ENCODE data around the gene NAP1L5. TPM values are rescaled to one million over a fixed set of nuclear protein-coding genes. Genes with fewer than 3 reads are reported as not detected.
A peak's percentile ranks its signal among the peaks of the same experiment; 100 is the strongest.

NAP1L5 gene
- 1 to 10 TPM; 2.0 to 4.1 TPM for total RNA-seq

- H3K36me3 Mint-ChIP-seq (ENCODE audit: low read depth) = peaks cover 53% of the 10 kb centered on the region
- H3K27ac Mint-ChIP-seq = peak within 1 kb of the TSS; percentile 75
- no peaks in the 10 kb centered on the region for H3K27me3 Mint-ChIP-seq
- ATAC-seq (replicated peaks) = peak; percentile 92
- peak within 1 kb of the TSS; percentile 84 for H3K4me3 Mint-ChIP-seq
- H3K4me1 Mint-ChIP-seq = peaks cover 5% of the 10 kb centered on the region
- H3K9me3 Mint-ChIP-seq = no peaks in the 10 kb centered on the region
These were observed at the start of gene NAP1L5 for GRCh38 chr4:88697588-88698329. NAP1L5 (minus strand) TSS chr4:88697829; CDS start chr4:88697754, 75 bp downstream.

GRCh38 chr4:88747351-88747750 lies 49.7 kb upstream of the NAP1L5 start:
- Mint-ChIP-seq H3K4me1 (peaks cover 6% of the 10 kb centered on the region), H3K4me3 (no peak overlapping the region), H3K27ac (no peak overlapping the region), H3K9me3 (no peaks in the 10 kb centered on the region), H3K36me3 (ENCODE audit: low read depth) (peaks cover 90% of the 10 kb centered on the region), H3K27me3 (no peaks in the 10 kb centered on the region)
- ATAC-seq (replicated peaks) = no peak

- H3K9me3 Mint-ChIP-seq = no peaks in the 10 kb centered on the region
- ATAC-seq (replicated peaks) = no peak
- H3K4me1 Mint-ChIP-seq = peaks cover 6% of the 10 kb centered on the region
- peaks cover 85% of the 10 kb centered on the region for H3K36me3 Mint-ChIP-seq (ENCODE audit: low read depth)
- H3K4me3 Mint-ChIP-seq = no peak overlapping the region
- H3K27ac Mint-ChIP-seq = peak overlapping the region; percentile 75
- H3K27me3 Mint-ChIP-seq = no peaks in the 10 kb centered on the region
These were observed 48.6 kb upstream of the NAP1L5 start for GRCh38 chr4:88746206-88746605.

- peaks cover 6% of the 10 kb centered on the region for H3K4me1 Mint-ChIP-seq
- H3K36me3 Mint-ChIP-seq (ENCODE audit: low read depth) = peaks cover 82% of the 10 kb centered on the region
- H3K9me3 Mint-ChIP-seq = no peaks in the 10 kb centered on the region
- H3K27ac Mint-ChIP-seq = peak overlapping the region; percentile 75
- no peak overlapping the region for H3K4me3 Mint-ChIP-seq
- ATAC-seq (replicated peaks) = no peak
- H3K27me3 Mint-ChIP-seq = no peaks in the 10 kb centered on the region
These were observed 48.0 kb upstream of the NAP1L5 start for GRCh38 chr4:88745581-88746163.

GRCh38 chr4:88745175-88745574 lies 47.5 kb upstream of the NAP1L5 start:
- Mint-ChIP-seq H3K27ac (peak overlapping the region; percentile 75), H3K27me3 (no peaks in the 10 kb centered on the region), H3K4me1 (peaks cover 8% of the 10 kb centered on the region), H3K36me3 (ENCODE audit: low read depth) (peaks cover 80% of the 10 kb centered on the region), H3K9me3 (no peaks in the 10 kb centered on the region), H3K4me3 (no peak overlapping the region)
- no peak for ATAC-seq (replicated peaks)

GRCh38 chr4:88744609-88745008 lies 47.0 kb upstream of the NAP1L5 start:
- H3K4me3 Mint-ChIP-seq = no peak overlapping the region
- H3K9me3 Mint-ChIP-seq = no peaks in the 10 kb centered on the region
- ATAC-seq (replicated peaks) = no peak
- no peak overlapping the region for H3K27ac Mint-ChIP-seq
- peaks cover 12% of the 10 kb centered on the region for H3K4me1 Mint-ChIP-seq
- no peaks in the 10 kb centered on the region for H3K27me3 Mint-ChIP-seq
- peaks cover 80% of the 10 kb centered on the region for H3K36me3 Mint-ChIP-seq (ENCODE audit: low read depth)

- no peak overlapping the region for H3K4me3 Mint-ChIP-seq
- peaks cover 10% of the 10 kb centered on the region for H3K4me1 Mint-ChIP-seq
- ATAC-seq (replicated peaks) = no peak
- no peaks in the 10 kb centered on the region for H3K9me3 Mint-ChIP-seq
- no peaks in the 10 kb centered on the region for H3K27me3 Mint-ChIP-seq
- no peak overlapping the region for H3K27ac Mint-ChIP-seq
- peaks cover 77% of the 10 kb centered on the region for H3K36me3 Mint-ChIP-seq (ENCODE audit: low read depth)
These were observed 46.1 kb upstream of the NAP1L5 start for GRCh38 chr4:88743696-88744095.

GRCh38 chr4:88742561-88742960 lies 44.9 kb upstream of the NAP1L5 start:
- Mint-ChIP-seq H3K36me3 (ENCODE audit: low read depth) (peaks cover 77% of the 10 kb centered on the region), H3K9me3 (no peaks in the 10 kb centered on the region), H3K27ac (no peak overlapping the region), H3K27me3 (no peaks in the 10 kb centered on the region), H3K4me3 (no peak overlapping the region), H3K4me1 (peaks cover 12% of the 10 kb centered on the region)
- no peak for ATAC-seq (replicated peaks)

- peak overlapping the region; percentile 29 for H3K4me3 Mint-ChIP-seq
- H3K4me1 Mint-ChIP-seq = peaks cover 22% of the 10 kb centered on the region
- H3K27ac Mint-ChIP-seq = no peak overlapping the region
- ATAC-seq (replicated peaks) = no peak
- no peaks in the 10 kb centered on the region for H3K27me3 Mint-ChIP-seq
- H3K9me3 Mint-ChIP-seq = no peaks in the 10 kb centered on the region
- peaks cover 76% of the 10 kb centered on the region for H3K36me3 Mint-ChIP-seq (ENCODE audit: low read depth)
These were observed 40.6 kb upstream of the NAP1L5 start for GRCh38 chr4:88738180-88738579.

- H3K27ac Mint-ChIP-seq = no peak overlapping the region
- H3K4me3 Mint-ChIP-seq = peak overlapping the region; percentile 29
- no peaks in the 10 kb centered on the region for H3K27me3 Mint-ChIP-seq
- peaks cover 22% of the 10 kb centered on the region for H3K4me1 Mint-ChIP-seq
- H3K36me3 Mint-ChIP-seq (ENCODE audit: low read depth) = peaks cover 82% of the 10 kb centered on the region
- H3K9me3 Mint-ChIP-seq = no peaks in the 10 kb centered on the region
- ATAC-seq (replicated peaks) = peak; percentile 25
These were observed 39.8 kb upstream of the NAP1L5 start for GRCh38 chr4:88737307-88737941.

GRCh38 chr4:88736264-88736663 lies 38.6 kb upstream of the NAP1L5 start:
- Mint-ChIP-seq H3K27me3 (no peaks in the 10 kb centered on the region), H3K4me1 (peaks cover 22% of the 10 kb centered on the region), H3K4me3 (no peak overlapping the region), H3K9me3 (no peaks in the 10 kb centered on the region), H3K36me3 (ENCODE audit: low read depth) (peaks cover 88% of the 10 kb centered on the region), H3K27ac (peak overlapping the region; percentile 23)
- no peak for ATAC-seq (replicated peaks)

- H3K4me1 Mint-ChIP-seq = peaks cover 22% of the 10 kb centered on the region
- no peaks in the 10 kb centered on the region for H3K9me3 Mint-ChIP-seq
- no peak overlapping the region for H3K27ac Mint-ChIP-seq
- no peak overlapping the region for H3K4me3 Mint-ChIP-seq
- ATAC-seq (replicated peaks) = no peak
- no peaks in the 10 kb centered on the region for H3K27me3 Mint-ChIP-seq
- peaks cover 92% of the 10 kb centered on the region for H3K36me3 Mint-ChIP-seq (ENCODE audit: low read depth)
These were observed 37.9 kb upstream of the NAP1L5 start for GRCh38 chr4:88735564-88735963.

- Mint-ChIP-seq H3K27me3 (no peaks in the 10 kb centered on the region), H3K27ac (no peak overlapping the region), H3K36me3 (ENCODE audit: low read depth) (peaks cover 93% of the 10 kb centered on the region), H3K4me3 (no peak overlapping the region), H3K4me1 (peaks cover 16% of the 10 kb centered on the region), H3K9me3 (no peaks in the 10 kb centered on the region)
- peak; percentile 17 for ATAC-seq (replicated peaks)
These were observed 36.8 kb upstream of the NAP1L5 start for GRCh38 chr4:88734403-88734949.

GRCh38 chr4:88732714-88733368 lies 35.2 kb upstream of the NAP1L5 start:
- H3K4me1 Mint-ChIP-seq = peaks cover 13% of the 10 kb centered on the region
- H3K27me3 Mint-ChIP-seq = no peaks in the 10 kb centered on the region
- no peak for ATAC-seq (replicated peaks)
- no peaks in the 10 kb centered on the region for H3K9me3 Mint-ChIP-seq
- H3K27ac Mint-ChIP-seq = no peak overlapping the region
- H3K36me3 Mint-ChIP-seq (ENCODE audit: low read depth) = peaks cover 94% of the 10 kb centered on the region
- no peak overlapping the region for H3K4me3 Mint-ChIP-seq

Measured in activated T-helper 17 cell treated with anti-CD3 and anti-CD28 coated beads, Interleukin-2, amount 50 U/mL, for 72 hours (primary cell).